HEK293 (cell line): Measurements from ENCODE around the gene HOXB8.

Experiments used
- CTCF ChIA-PET: fragments of 350-600 bp; formaldehyde crosslinking; extraction: SDS; loops from one replicate; lab custom pipeline; 2021; ENCODE audit warnings: antibody characterized with exemption; lab: Yijun Ruan, JAX
- POLR2A ChIA-PET: fragments of 300-600 bp; formaldehyde crosslinking; extraction: SDS; loops from one replicate; lab custom pipeline; 2020; ENCODE audit warnings: antibody characterized with exemption, inconsistent platforms; lab: Yijun Ruan, JAX
- H3K27ac ChIP-seq: fragments of 200-500 bp; sonication (Bioruptor generic); 2 replicates; pipeline ENCODE4 v1.5.1; 2014; ENCODE audit warnings: low read depth, low read length, control low read depth, inconsistent platforms; ENCODE audit errors: extremely low read depth
- H3K36me3 ChIP-seq, 2 experiments: fragments of 200-500 bp in 1 of 2; sonication (Bioruptor generic) in 1 of 2; 1 replicate in 1 of 2; 2 replicates in 1 of 2; pipeline ENCODE4 v1.5.1; 2014 to 2017; ENCODE audit warnings: inconsistent platforms in 2 of 2, low read length in 2 of 2; ENCODE audit not compliant: control insufficient read depth in 2 of 2, insufficient read depth in 1 of 2
- H3K4me1 ChIP-seq: fragments of 200-500 bp; sonication (Bioruptor generic); 2 replicates; pipeline ENCODE4 v1.5.1; 2014; ENCODE audit warnings: mild to moderate bottlenecking, low read length, inconsistent platforms; ENCODE audit not compliant: control insufficient read depth, insufficient read depth
- H3K4me3 ChIP-seq: 2 replicates; pipeline ENCODE4 v1.5.1; 2011; ENCODE audit warnings: low read depth, mild to moderate bottlenecking, control low read depth, low read length, moderate library complexity
- H3K9me3 ChIP-seq: fragments of 200-500 bp; sonication (Bioruptor generic); 2 replicates; pipeline ENCODE4 v1.5.1; 2014; ENCODE audit warnings: low read depth, low read length, inconsistent platforms; ENCODE audit not compliant: control insufficient read depth, insufficient read depth
- BCL11A ChIP-seq: fragments of 450-650 bp; formaldehyde crosslinking; IDR thresholded peaks from 2 replicates; pipeline ENCODE4 v1.5.1; 2016; ENCODE audit warnings: low read depth, missing biosample characterization, missing genetic modification characterization
- EGR2 ChIP-seq: fragments of 450-650 bp; formaldehyde crosslinking; IDR thresholded peaks from 2 replicates; pipeline ENCODE4 v1.5.1; 2016; ENCODE audit warnings: low read depth, missing biosample characterization, missing genetic modification characterization
- FEZF1 ChIP-seq: fragments of 450-650 bp; formaldehyde crosslinking; IDR thresholded peaks from 2 replicates; pipeline ENCODE4 v1.5.1; 2016; ENCODE audit warnings: missing biosample characterization, missing genetic modification characterization
- GFI1B ChIP-seq: fragments of 450-650 bp; formaldehyde crosslinking; IDR thresholded peaks from 2 replicates; pipeline ENCODE4 v1.5.1; 2016; ENCODE audit warnings: missing biosample characterization, missing genetic modification characterization
- IKZF3 ChIP-seq: fragments of 450-650 bp; IDR thresholded peaks from 2 replicates; pipeline ENCODE4 v1.5.0; 2018; ENCODE audit warnings: missing biosample characterization, mild to moderate bottlenecking, missing genetic modification characterization, moderate library complexity
- KLF16 ChIP-seq: fragments of 450-650 bp; formaldehyde crosslinking; IDR thresholded peaks from 2 replicates; pipeline ENCODE4 v1.5.1; 2017; ENCODE audit warnings: missing biosample characterization, missing genetic modification characterization
- PRDM1 ChIP-seq: fragments of 450-650 bp; formaldehyde crosslinking; IDR thresholded peaks from 2 replicates; pipeline ENCODE4; 2016; ENCODE audit warnings: missing biosample characterization, missing genetic modification characterization
- TRIM28 ChIP-seq: IDR thresholded peaks from 2 replicates; pipeline ENCODE4 v1.6.1; 2011; ENCODE audit warnings: low read length, control low read depth, borderline replicate concordance
- YY1 ChIP-seq: fragments of 450-650 bp; formaldehyde crosslinking; IDR thresholded peaks from 2 replicates; pipeline ENCODE4 v1.5.1; 2018; ENCODE audit warnings: missing biosample characterization, missing genetic modification characterization
- ZBTB7A ChIP-seq: fragments of 450-650 bp; formaldehyde crosslinking; IDR thresholded peaks from 2 replicates; pipeline ENCODE4 v1.5.1; 2016; ENCODE audit warnings: low read depth, missing biosample characterization, missing genetic modification characterization
- ZBTB8A ChIP-seq: fragments of 450-650 bp; formaldehyde crosslinking; IDR thresholded peaks from 2 replicates; pipeline ENCODE4 v1.5.1; 2016; ENCODE audit warnings: missing biosample characterization, missing genetic modification characterization
- ZFHX2 ChIP-seq: fragments of 450-650 bp; formaldehyde crosslinking; conservative IDR thresholded peaks from 2 replicates; pipeline ENCODE4 v1.5.1; 2016; ENCODE audit warnings: missing biosample characterization, missing genetic modification characterization
- ZNF175 ChIP-seq: fragments of 450-650 bp; formaldehyde crosslinking; IDR thresholded peaks from 2 replicates; pipeline ENCODE4 v1.5.1; 2016; ENCODE audit warnings: missing biosample characterization, missing genetic modification characterization
- ZNF23 ChIP-seq: fragments of 450-650 bp; formaldehyde crosslinking; IDR thresholded peaks from 2 replicates; pipeline ENCODE4 v1.5.1; 2016; ENCODE audit warnings: missing biosample characterization, missing genetic modification characterization, borderline replicate concordance
- ZNF366 ChIP-seq: fragments of 450-650 bp; formaldehyde crosslinking; conservative IDR thresholded peaks from 2 replicates; pipeline ENCODE4 v1.5.1; 2016; ENCODE audit warnings: missing biosample characterization, missing genetic modification characterization
- ZNF394 ChIP-seq: fragments of 450-650 bp; formaldehyde crosslinking; IDR thresholded peaks from 2 replicates; pipeline ENCODE4 v1.5.1; 2016; ENCODE audit warnings: missing biosample characterization, missing genetic modification characterization, mild to moderate bottlenecking, moderate library complexity, borderline replicate concordance
- ZNF664 ChIP-seq: fragments of 450-650 bp; formaldehyde crosslinking; IDR thresholded peaks from 2 replicates; pipeline ENCODE4 v1.5.1; 2016; ENCODE audit warnings: missing biosample characterization, missing genetic modification characterization
- TF ChIP-seq, protein P1 (sequence below): fragments of 450-650 bp; formaldehyde crosslinking; IDR thresholded peaks from 2 replicates; pipeline ENCODE4 v1.5.1; 2017; ENCODE audit warnings: missing biosample characterization, missing genetic modification characterization
- TF ChIP-seq, protein P2 (sequence below): fragments of 450-650 bp; formaldehyde crosslinking; IDR thresholded peaks from 2 replicates; pipeline ENCODE4 v1.5.1; 2016; ENCODE audit warnings: missing biosample characterization, missing genetic modification characterization
- TF ChIP-seq, protein P3 (sequence below): fragments of 450-650 bp; formaldehyde crosslinking; IDR thresholded peaks from 2 replicates; pipeline ENCODE4 v1.5.1; 2016; ENCODE audit warnings: missing biosample characterization, missing genetic modification characterization, borderline replicate concordance
- TF ChIP-seq, protein P4 (sequence below): fragments of 450-650 bp; formaldehyde crosslinking; IDR thresholded peaks from 2 replicates; pipeline ENCODE4 v1.5.1; 2017; ENCODE audit warnings: missing biosample characterization, missing genetic modification characterization

Gene HOXB8

DNA sequence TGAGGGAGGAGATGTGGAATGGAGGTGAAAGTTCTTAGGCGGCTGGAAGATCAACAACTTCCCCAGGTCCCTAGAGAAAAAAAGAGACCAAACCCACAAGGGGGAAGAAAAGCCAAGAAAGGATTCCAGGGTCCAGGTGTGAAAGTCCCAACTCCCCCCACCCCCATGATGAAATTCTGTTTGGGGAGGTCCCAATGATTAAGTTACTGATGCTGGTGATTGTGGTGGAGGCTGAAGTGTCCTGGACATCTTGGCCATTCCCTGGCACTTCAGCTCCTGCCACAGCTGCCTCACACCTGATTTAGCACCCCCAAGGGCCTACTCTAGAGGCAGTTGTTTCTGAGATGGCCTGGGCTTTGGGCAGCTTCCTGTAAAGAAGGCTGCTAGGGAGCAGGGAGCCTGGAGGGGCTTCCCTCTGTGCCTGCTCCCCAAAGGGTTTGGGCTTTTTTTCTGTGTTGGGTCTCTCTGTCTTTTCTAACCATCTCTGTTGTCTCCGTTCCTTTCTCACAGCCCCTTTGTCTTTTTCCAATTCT, 50.0 kb downstream of the HOXB8 start (continued):
- TF ChIP-seq ZNF394 (tag by site-specific recombination): no peak
- TF ChIP-seq GFI1B (tag by site-specific recombination): no peak
- TF ChIP-seq BCL11A (tag by site-specific recombination): no peak
- no peak for TF ChIP-seq TRIM28
- no peak for TF ChIP-seq ZNF23
- peak; percentile 30; the same call in 1 of the 2 replicates for TF ChIP-seq IKZF3 (tag by site-specific recombination)
- TF ChIP-seq, protein P1, sequence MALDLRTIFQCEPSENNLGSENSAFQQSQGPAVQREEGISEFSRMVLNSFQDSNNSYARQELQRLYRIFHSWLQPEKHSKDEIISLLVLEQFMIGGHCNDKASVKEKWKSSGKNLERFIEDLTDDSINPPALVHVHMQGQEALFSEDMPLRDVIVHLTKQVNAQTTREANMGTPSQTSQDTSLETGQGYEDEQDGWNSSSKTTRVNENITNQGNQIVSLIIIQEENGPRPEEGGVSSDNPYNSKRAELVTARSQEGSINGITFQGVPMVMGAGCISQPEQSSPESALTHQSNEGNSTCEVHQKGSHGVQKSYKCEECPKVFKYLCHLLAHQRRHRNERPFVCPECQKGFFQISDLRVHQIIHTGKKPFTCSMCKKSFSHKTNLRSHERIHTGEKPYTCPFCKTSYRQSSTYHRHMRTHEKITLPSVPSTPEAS (tag by site-specific recombination): no peak
- no peak for TF ChIP-seq YY1 (tag by site-specific recombination)

DNA sequence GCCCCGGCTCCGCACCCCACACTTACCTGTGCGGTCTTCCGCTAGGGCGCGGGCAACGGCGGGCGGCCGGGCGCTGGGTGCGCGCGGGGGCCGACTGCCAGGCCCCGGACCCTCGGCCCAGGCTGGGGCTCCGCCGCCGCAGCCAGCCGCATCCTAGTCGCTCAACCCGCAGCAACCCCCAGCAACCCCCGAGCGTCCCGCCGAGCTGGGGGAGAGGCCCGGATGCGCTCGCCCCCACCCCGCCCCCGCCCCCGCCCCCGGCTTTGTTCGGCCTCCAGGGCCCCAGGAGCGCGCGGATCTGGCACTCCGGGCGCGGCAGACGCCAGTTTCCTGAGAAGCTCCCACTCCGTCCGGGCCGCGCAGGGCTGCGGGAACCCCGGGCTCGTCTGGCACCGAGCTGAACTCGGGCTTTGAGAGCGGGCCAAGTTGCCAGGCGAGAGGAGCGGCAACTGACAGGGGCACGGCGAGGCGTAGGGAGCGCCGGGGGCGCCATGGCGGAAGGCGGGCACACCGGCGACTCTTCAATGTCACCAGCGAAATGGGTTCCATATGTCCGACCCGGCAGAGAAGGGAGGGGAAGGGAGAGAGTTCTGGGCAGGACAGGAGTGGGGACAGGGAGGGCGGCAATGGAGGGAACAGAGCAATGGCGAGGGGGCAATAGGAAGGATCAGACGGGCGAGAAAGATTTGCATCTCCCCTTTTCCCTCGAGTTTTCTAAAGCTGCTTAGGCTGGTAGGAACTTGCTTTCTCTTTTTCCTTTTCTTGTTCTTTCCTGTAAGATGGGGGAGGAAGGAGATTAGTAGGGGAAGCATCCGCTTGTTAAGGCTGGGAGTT, 50.7 kb downstream of the HOXB8 start:
- CTCF ChIA-PET: interaction anchor here (1.2 to 2.0 kb wide), 3 partner anchors 19 to 29 kb away, joined by 3 to 5 read pairs (median 4); partner anchors contain the start of gene HOXB5
- H3K4me3 ChIP-seq: no peak overlapping the region
- TF ChIP-seq, protein P2, sequence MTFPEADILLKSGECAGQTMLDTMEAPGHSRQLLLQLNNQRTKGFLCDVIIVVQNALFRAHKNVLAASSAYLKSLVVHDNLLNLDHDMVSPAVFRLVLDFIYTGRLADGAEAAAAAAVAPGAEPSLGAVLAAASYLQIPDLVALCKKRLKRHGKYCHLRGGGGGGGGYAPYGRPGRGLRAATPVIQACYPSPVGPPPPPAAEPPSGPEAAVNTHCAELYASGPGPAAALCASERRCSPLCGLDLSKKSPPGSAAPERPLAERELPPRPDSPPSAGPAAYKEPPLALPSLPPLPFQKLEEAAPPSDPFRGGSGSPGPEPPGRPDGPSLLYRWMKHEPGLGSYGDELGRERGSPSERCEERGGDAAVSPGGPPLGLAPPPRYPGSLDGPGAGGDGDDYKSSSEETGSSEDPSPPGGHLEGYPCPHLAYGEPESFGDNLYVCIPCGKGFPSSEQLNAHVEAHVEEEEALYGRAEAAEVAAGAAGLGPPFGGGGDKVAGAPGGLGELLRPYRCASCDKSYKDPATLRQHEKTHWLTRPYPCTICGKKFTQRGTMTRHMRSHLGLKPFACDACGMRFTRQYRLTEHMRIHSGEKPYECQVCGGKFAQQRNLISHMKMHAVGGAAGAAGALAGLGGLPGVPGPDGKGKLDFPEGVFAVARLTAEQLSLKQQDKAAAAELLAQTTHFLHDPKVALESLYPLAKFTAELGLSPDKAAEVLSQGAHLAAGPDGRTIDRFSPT (tag by site-specific recombination): 0 out of 2 replicates have a peak, but pooled peaks have one; percentile 19
- TF ChIP-seq ZBTB8A (tag by site-specific recombination) (peak; percentile 14; the same call in 1 of the 2 replicates), ZNF366 (tag by site-specific recombination) (peak; percentile 59), ZNF175 (tag by site-specific recombination) (no peak), PRDM1 (tag by site-specific recombination) (peak; percentile 83), FEZF1 (tag by site-specific recombination) (no peak)
- peaks cover 15 to 58% of the 10 kb centered on the region in 2 experiments for H3K36me3 ChIP-seq
- H3K27ac ChIP-seq: no peak overlapping the region; the same call in 1 of the 2 replicates
- H3K9me3 ChIP-seq: no peaks in the 10 kb centered on the region
- H3K4me1 ChIP-seq: peaks cover 89% of the 10 kb centered on the region
- POLR2A ChIA-PET: interaction anchor here (0.7 kb wide), 1 partner anchor 9 kb away, joined by 3 read pairs; no protein-coding TSS in a partner anchor

DNA sequence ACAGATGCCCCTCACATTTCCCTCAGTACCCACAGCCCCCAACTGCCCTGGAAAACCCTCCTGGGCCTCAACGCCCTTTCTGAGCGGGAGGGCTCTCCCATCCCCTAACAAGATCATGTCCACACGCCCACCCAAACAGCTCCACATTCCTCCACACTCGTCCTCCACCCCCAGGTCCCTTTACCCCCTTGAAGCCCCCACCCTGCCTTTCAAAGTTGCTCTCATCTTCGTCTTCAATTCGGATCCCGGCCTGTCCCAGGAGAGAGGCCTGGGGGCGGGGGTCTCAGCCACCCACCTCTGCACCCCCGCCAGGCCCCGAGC, 51.3 kb downstream of the HOXB8 start:
- H3K9me3 ChIP-seq: no peaks in the 10 kb centered on the region
- H3K27ac ChIP-seq: peak overlapping the region; percentile 76; the same call in 1 of the 2 replicates
- TF ChIP-seq KLF16 (no peak), ZNF664 (tag by site-specific recombination) (no peak), ZFHX2 (tag by site-specific recombination) (peak; percentile 28; the same call in 1 of the 2 replicates), ZBTB7A (tag by site-specific recombination) (no peak), EGR2 (tag by site-specific recombination) (peak; percentile 32)
- TF ChIP-seq, protein P3, sequence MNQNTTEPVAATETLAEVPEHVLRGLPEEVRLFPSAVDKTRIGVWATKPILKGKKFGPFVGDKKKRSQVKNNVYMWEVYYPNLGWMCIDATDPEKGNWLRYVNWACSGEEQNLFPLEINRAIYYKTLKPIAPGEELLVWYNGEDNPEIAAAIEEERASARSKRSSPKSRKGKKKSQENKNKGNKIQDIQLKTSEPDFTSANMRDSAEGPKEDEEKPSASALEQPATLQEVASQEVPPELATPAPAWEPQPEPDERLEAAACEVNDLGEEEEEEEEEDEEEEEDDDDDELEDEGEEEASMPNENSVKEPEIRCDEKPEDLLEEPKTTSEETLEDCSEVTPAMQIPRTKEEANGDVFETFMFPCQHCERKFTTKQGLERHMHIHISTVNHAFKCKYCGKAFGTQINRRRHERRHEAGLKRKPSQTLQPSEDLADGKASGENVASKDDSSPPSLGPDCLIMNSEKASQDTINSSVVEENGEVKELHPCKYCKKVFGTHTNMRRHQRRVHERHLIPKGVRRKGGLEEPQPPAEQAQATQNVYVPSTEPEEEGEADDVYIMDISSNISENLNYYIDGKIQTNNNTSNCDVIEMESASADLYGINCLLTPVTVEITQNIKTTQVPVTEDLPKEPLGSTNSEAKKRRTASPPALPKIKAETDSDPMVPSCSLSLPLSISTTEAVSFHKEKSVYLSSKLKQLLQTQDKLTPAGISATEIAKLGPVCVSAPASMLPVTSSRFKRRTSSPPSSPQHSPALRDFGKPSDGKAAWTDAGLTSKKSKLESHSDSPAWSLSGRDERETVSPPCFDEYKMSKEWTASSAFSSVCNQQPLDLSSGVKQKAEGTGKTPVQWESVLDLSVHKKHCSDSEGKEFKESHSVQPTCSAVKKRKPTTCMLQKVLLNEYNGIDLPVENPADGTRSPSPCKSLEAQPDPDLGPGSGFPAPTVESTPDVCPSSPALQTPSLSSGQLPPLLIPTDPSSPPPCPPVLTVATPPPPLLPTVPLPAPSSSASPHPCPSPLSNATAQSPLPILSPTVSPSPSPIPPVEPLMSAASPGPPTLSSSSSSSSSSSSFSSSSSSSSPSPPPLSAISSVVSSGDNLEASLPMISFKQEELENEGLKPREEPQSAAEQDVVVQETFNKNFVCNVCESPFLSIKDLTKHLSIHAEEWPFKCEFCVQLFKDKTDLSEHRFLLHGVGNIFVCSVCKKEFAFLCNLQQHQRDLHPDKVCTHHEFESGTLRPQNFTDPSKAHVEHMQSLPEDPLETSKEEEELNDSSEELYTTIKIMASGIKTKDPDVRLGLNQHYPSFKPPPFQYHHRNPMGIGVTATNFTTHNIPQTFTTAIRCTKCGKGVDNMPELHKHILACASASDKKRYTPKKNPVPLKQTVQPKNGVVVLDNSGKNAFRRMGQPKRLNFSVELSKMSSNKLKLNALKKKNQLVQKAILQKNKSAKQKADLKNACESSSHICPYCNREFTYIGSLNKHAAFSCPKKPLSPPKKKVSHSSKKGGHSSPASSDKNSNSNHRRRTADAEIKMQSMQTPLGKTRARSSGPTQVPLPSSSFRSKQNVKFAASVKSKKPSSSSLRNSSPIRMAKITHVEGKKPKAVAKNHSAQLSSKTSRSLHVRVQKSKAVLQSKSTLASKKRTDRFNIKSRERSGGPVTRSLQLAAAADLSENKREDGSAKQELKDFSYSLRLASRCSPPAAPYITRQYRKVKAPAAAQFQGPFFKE (tag by site-specific recombination): no peak
- TF ChIP-seq, protein P4, sequence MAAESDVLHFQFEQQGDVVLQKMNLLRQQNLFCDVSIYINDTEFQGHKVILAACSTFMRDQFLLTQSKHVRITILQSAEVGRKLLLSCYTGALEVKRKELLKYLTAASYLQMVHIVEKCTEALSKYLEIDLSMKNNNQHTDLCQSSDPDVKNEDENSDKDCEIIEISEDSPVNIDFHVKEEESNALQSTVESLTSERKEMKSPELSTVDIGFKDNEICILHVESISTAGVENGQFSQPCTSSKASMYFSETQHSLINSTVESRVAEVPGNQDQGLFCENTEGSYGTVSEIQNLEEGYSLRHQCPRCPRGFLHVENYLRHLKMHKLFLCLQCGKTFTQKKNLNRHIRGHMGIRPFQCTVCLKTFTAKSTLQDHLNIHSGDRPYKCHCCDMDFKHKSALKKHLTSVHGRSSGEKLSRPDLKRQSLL: no peak
- no peak overlapping the region for H3K4me3 ChIP-seq
- H3K4me1 ChIP-seq: peaks cover 89% of the 10 kb centered on the region
- CTCF ChIA-PET: interaction anchor here (1.3 to 2.0 kb wide), 2 partner anchors 24 to 29 kb away, joined by 4 to 5 read pairs; partner anchors contain the start of gene HOXB5
- peaks cover 13 to 58% of the 10 kb centered on the region in 2 experiments for H3K36me3 ChIP-seq
- POLR2A ChIA-PET: interaction anchor here (0.7 kb wide), 1 partner anchor 9 kb away, joined by 3 read pairs; no protein-coding TSS in a partner anchor
